Measurements from ENCODE around the gene PHF21A. TPM values are rescaled to one million over a fixed set of nuclear protein-coding genes. Genes with fewer than 3 reads are reported as not detected.

Gene PHF21A
- 6.1 and 7.2 TPM in 2 replicates for total RNA-seq

GRCh38 chr11:46121301-46121723, at the start of gene PHF21A:
Gene PHF21A (minus strand): TSS chr11:46121454. CDS start chr11:46084219, 37,235 bp downstream.

GRCh38 chr11:45922425-45923082, 198.7 kb downstream of the PHF21A start, which contains the start of gene LARGE2:
Gene LARGE2 (plus strand): TSS chr11:45922656. CDS start chr11:45922883, 227 bp downstream.

GRCh38 chr11:45917623-45918330, 203.5 kb downstream of the PHF21A start, which contains the start of gene PEX16:
Gene PEX16 (minus strand): TSS chr11:45917877. CDS start chr11:45917811, 66 bp downstream.

GRCh38 chr11:45906965-45907611, 214.2 kb downstream of the PHF21A start, which contains the start of gene FREY1:
Gene FREY1 (minus strand): TSS chr11:45907271. CDS start chr11:45907245, 26 bp downstream.

GRCh38 chr11:45885274-45885920, 235.9 kb downstream of the PHF21A start, which contains the start of gene MAPK8IP1:
Gene MAPK8IP1 (plus strand): TSS chr11:45885651. CDS start chr11:45885821, 170 bp downstream.

Other genes starting within 250 kb of the PHF21A start
- 1.5 and 2.0 TPM in 2 replicates for gene MAPK8IP1, start 235.8 kb downstream of the PHF21A start, total RNA-seq
- gene FREY1, start 214.2 kb downstream of the PHF21A start, total RNA-seq, result 0.77 and 0.87 TPM in 2 replicates
- 30.3 and 35.9 TPM in 2 replicates for gene PEX16, start 203.6 kb downstream of the PHF21A start, total RNA-seq
- not detected in 2 replicates for gene LARGE2, start 198.8 kb downstream of the PHF21A start, total RNA-seq
- gene CREB3L1, start 156.2 kb upstream of the PHF21A start, total RNA-seq, result 0.09 and 0.65 TPM in 2 replicates
- gene DGKZ, start 226.0 kb upstream of the PHF21A start, total RNA-seq, result 43.1 and 52.0 TPM in 2 replicates